Nephron progenitor cell (in vitro differentiated cells): ENCODE data around the gene IL37.

Experiments
- DNase-seq: peaks from one replicate; pipeline ENCODE4 v3.0.0; 2021
- H3K27ac Mint-ChIP-seq: 2 replicates; pipeline ENCODE4 v1.8.0; 2021; ENCODE audit warnings: mild to moderate bottlenecking, moderate library complexity, mixed read lengths
- H3K27me3 Mint-ChIP-seq: 2 replicates; pipeline ENCODE4 v1.8.0; 2021; ENCODE audit warnings: mild to moderate bottlenecking, low read depth, mixed read lengths; ENCODE audit not compliant: poor library complexity
- H3K36me3 Mint-ChIP-seq: 2 replicates; pipeline ENCODE4 v1.8.0; 2021; ENCODE audit warnings: low read depth, mixed read lengths
- H3K4me1 Mint-ChIP-seq: 2 replicates; pipeline ENCODE4 v1.8.0; 2021; ENCODE audit warnings: mixed read lengths
- H3K4me3 Mint-ChIP-seq: 2 replicates; pipeline ENCODE4 v1.8.0; 2021; ENCODE audit warnings: mild to moderate bottlenecking, moderate library complexity, mixed read lengths
- H3K9me3 Mint-ChIP-seq: 2 replicates; pipeline ENCODE4 v1.8.0; 2021; ENCODE audit warnings: mild to moderate bottlenecking, moderate library complexity, mixed read lengths
- CTCF ChIP-seq: fragments of 200-600 bp; sonication (generic); IDR thresholded peaks from 2 replicates; pipeline ENCODE4 v1.5.0; 2021; ENCODE audit warnings: antibody characterized with exemption

The IL37 gene

GRCh38 chr2:112880091-112880531 lies 30.9 kb upstream of the IL37 start:
- Mint-ChIP-seq H3K4me3 (no peak overlapping the region), H3K36me3 (no peaks in the 10 kb centered on the region), H3K27me3 (peaks cover 8% of the 10 kb centered on the region), H3K27ac (no peak overlapping the region), H3K4me1 (peaks cover 12% of the 10 kb centered on the region), H3K9me3 (no peaks in the 10 kb centered on the region)
- no peak for TF ChIP-seq CTCF
- DNase-seq = no peak

GRCh38 chr2:112880696-112881095 lies 30.3 kb upstream of the IL37 start:
- Mint-ChIP-seq H3K27ac (no peak overlapping the region), H3K27me3 (peaks cover 9% of the 10 kb centered on the region), H3K4me3 (no peak overlapping the region), H3K36me3 (no peaks in the 10 kb centered on the region), H3K9me3 (no peaks in the 10 kb centered on the region), H3K4me1 (peaks cover 12% of the 10 kb centered on the region)
- no peak for DNase-seq
- TF ChIP-seq CTCF = no peak

- no peak for TF ChIP-seq CTCF
- Mint-ChIP-seq H3K9me3 (no peaks in the 10 kb centered on the region), H3K36me3 (no peaks in the 10 kb centered on the region), H3K4me3 (no peak overlapping the region), H3K4me1 (peaks cover 12% of the 10 kb centered on the region), H3K27ac (no peak overlapping the region), H3K27me3 (peaks cover 13% of the 10 kb centered on the region)
- DNase-seq = no peak
Observed at GRCh38 chr2:112881217-112881985, 29.6 kb upstream of the IL37 start.

GRCh38 chr2:112883669-112884068 lies 27.3 kb upstream of the IL37 start:
- no peak for TF ChIP-seq CTCF
- H3K36me3 Mint-ChIP-seq = no peaks in the 10 kb centered on the region
- no peak for DNase-seq
- H3K27me3 Mint-ChIP-seq = peaks cover 17% of the 10 kb centered on the region
- no peaks in the 10 kb centered on the region for H3K9me3 Mint-ChIP-seq
- no peak overlapping the region for H3K4me3 Mint-ChIP-seq
- no peak overlapping the region for H3K27ac Mint-ChIP-seq
- peaks cover 12% of the 10 kb centered on the region for H3K4me1 Mint-ChIP-seq

GRCh38 chr2:112884869-112885505 lies 26.0 kb upstream of the IL37 start:
- peak; percentile 69 for DNase-seq
- peaks cover 17% of the 10 kb centered on the region for H3K27me3 Mint-ChIP-seq
- peak; percentile 84 for TF ChIP-seq CTCF
- H3K9me3 Mint-ChIP-seq = no peaks in the 10 kb centered on the region
- no peak overlapping the region for H3K4me3 Mint-ChIP-seq
- H3K27ac Mint-ChIP-seq = no peak overlapping the region
- no peaks in the 10 kb centered on the region for H3K36me3 Mint-ChIP-seq
- peaks cover 12% of the 10 kb centered on the region for H3K4me1 Mint-ChIP-seq
